Choroid plexus epithelial cell (primary cell): ENCODE results near the gene IP6K2.
A peak's percentile ranks its signal among the peaks of the same experiment; 100 is the strongest.

Experiments used
- DNase-seq: peaks from one replicate; pipeline ENCODE4 v3.0.0-alpha.2; 2010; ENCODE audit warnings: low read depth
- H3K4me3 ChIP-seq: 2 replicates; pipeline ENCODE4 v1.5.1; 2011; ENCODE audit warnings: low read depth, mild to moderate bottlenecking, control low read depth, low read length, moderate library complexity
- CTCF ChIP-seq: conservative IDR thresholded peaks from 2 replicates; pipeline ENCODE4 v1.5.1; 2011; ENCODE audit warnings: low read depth, mild to moderate bottlenecking, control low read depth, inconsistent platforms, low read length, moderate library complexity

The IP6K2 gene

GRCh38 chr3:48700731-48701405 is 16.2 kb downstream of the IP6K2 start:
- no peak for TF ChIP-seq CTCF
- no peak for DNase-seq
- H3K4me3 ChIP-seq: no peak overlapping the region

GRCh38 chr3:48698891-48699290 is 18.1 kb downstream of the IP6K2 start:
- no peak overlapping the region for H3K4me3 ChIP-seq
- no peak for DNase-seq
- no peak for TF ChIP-seq CTCF

GRCh38 chr3:48697952-48698351 is 19.1 kb downstream of the IP6K2 start:
- no peak for DNase-seq
- no peak overlapping the region for H3K4me3 ChIP-seq
- peak; percentile 22 for TF ChIP-seq CTCF

- no peak for DNase-seq
- no peak for TF ChIP-seq CTCF
- H3K4me3 ChIP-seq: no peak overlapping the region
Measured at GRCh38 chr3:48696601-48697000, 20.4 kb downstream of the IP6K2 start.

GRCh38 chr3:48696156-48696555 is 20.9 kb downstream of the IP6K2 start:
- no peak for TF ChIP-seq CTCF

GRCh38 chr3:48695393-48695753 is 21.6 kb downstream of the IP6K2 start:
- peak; percentile 88 for DNase-seq
- TF ChIP-seq CTCF: no peak
- H3K4me3 ChIP-seq: peak overlapping the region; percentile 53

More at GRCh38 chr3:48696156-48696555, 20.9 kb downstream of the IP6K2 start:
- no peak overlapping the region for H3K4me3 ChIP-seq
- DNase-seq: no peak
